GM21423 (cell line): ENCODE data around the gene LRRC8B.
"Not testable (repeated sequence)": the region's sequence is repeated elsewhere in the genome, so short reads cannot be mapped to it uniquely, and the experiment has no call there.

Source experiments
- ATAC-seq: cut with Tn5 transposase; IDR thresholded peaks from one replicate; pipeline ENCODE4 v1.9.1; 2021; ENCODE audit warnings: mild to moderate bottlenecking, moderate library complexity; ENCODE audit not compliant: unreplicated experiment

Gene LRRC8B

DNA sequence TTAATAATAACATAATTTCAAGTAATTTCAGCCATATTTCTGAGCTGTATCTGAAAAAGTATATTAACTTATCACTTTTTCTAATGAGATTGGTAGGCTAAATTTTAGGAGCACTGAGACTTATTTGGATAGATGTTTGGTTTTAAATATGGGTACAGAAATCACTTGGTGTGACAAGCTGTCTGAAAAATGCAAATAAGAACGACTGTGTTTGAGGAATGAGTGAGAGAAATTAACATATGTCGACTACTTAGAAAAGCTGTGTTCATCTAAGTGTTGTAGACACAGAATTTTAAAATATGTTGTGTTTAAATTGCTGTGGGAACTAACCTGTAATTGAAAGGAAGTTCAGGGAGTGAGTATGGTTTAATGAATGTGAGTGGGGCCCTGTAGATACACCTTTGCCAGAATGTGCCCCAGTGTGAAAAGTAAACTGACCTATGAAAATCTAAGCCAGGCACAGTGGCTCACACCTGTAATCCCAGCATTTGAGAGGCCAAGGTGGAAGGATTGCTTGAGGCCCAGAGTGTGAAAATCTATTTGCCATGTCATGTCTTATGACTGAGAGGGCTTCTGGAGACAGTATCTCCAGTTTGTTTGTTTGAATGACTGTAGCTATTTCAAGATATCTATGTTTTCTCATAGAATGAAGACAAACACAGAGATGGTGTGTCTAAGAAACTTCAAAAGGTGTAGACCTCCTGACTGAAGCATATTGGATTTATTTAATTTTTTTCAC, 54.5 kb downstream of the LRRC8B start:
- ATAC-seq: no peak

DNA sequence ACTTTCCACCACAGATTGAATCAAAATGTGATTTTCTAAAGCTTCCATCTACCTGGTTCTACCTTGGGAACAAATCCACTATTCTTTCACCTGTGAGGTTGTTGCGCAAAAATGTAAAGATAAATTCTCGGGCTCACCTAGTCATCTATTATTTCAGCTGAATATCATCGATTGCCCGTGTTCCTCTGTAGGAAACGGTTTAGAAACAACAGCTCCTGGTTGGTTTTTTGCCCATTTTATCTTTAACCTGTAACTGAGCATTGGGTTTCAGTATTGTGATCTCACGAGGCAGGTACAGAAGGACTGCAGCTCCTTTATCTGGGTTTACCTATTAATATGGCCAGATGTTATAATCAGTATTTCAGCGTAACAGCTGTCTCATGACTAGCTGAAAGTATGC, 55.4 kb downstream of the LRRC8B start:
- no peak for ATAC-seq

DNA sequence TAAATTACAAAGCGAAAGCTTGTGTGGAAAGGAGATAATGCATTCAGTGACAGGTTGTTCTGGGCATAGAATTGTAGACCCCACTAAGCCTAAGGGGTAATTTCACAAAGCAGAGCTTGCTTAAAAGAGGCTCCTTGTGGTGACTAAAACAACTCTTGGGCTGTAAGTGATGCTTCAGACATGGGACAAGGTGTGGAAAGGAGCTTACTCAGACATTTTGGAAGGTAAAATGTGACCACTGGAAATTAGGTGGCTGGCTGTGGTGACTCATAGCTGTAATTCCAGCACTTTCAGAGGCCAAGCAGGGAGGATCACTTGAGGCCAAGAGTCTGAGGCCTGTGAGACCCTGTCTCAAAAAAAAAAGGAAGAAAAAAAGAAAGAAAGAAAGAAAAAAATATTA, 57.2 kb downstream of the LRRC8B start:
- ATAC-seq: no peak

DNA sequence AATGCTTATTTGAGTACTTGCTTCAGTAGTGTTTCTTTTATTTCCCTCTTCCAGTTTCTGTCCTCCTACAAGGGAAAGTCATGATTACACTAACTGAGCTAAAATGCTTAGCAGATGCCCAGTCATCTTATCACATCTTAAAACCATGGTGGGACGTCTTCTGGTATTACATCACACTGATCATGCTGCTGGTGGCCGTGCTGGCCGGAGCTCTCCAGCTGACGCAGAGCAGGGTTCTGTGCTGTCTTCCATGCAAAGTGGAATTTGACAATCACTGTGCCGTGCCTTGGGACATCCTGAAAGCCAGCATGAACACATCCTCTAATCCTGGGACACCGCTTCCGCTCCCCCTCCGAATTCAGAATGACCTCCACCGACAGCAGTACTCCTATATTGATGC, 57.9 kb downstream of the LRRC8B start:
- ATAC-seq: no peak

DNA sequence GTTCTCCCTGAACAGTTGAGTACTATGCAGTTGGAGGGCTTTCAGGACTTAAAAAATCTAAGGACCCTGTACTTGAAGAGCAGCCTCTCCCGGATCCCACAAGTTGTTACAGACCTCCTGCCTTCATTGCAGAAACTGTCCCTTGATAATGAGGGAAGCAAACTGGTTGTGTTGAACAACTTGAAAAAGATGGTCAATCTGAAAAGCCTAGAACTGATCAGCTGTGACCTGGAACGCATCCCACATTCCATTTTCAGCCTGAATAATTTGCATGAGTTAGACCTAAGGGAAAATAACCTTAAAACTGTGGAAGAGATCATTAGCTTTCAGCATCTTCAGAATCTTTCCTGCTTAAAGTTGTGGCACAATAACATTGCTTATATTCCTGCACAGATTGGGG, 59.6 kb downstream of the LRRC8B start:
- ATAC-seq: no peak

DNA sequence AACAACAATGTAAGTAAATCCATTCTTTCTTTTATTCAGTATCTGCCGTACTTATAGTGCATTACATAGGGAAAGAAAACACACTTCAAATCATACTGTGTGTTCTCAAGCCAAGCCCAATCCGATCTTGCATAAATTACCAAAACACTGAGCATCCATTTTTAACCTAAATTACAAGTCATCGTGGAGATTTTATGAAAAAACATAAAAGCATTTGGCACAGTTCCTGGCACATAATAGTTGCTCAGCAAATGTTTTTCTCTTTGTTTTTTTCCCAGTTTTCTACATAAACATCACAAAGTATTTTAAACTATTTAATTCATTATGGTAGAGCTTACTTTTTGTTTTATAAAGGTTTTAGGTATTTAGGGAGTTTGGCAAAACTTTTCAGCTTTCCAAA, 60.2 kb downstream of the LRRC8B start:
- no peak for ATAC-seq

DNA sequence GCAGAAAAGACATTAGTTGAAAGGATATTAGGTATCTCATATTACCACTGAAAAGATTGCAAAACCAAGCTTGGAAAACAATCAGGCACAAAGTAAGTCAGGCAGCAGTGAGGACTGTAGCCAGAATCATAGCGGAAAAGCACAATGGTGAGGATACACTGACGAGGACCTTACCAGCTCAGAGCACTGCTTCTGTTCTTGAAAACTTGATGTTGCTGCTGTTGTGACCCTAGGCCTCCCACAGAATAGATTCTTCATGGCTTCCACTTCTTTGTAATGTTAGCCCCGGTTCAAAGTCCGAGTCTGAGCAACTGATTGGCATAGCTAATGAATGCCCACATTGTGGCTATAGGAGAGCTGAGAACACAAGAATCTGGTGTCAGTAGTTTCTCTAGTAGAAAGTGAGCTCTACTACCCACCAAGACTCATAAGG, 63.1 kb downstream of the LRRC8B start:
- no peak for ATAC-seq

DNA sequence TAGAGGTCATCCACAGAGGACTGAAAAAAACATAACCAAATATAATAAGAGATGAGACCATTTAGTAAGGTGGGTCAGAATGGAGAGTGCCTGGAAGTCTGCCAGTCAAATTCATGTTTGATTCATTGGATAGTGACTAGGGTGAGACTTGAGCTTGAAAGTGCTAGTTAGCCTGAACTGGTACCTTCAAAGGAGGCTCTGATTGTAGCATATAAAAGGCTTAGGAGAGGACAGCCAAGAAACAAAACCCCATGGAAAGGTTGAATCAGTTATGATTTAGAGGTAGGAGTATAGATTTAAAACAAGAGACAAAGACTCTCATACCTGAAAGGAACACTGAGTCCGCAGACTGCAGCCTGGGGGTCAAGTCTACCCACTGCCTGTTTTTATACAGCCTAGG, 63.9 kb downstream of the LRRC8B start:
- no peak for ATAC-seq

DNA sequence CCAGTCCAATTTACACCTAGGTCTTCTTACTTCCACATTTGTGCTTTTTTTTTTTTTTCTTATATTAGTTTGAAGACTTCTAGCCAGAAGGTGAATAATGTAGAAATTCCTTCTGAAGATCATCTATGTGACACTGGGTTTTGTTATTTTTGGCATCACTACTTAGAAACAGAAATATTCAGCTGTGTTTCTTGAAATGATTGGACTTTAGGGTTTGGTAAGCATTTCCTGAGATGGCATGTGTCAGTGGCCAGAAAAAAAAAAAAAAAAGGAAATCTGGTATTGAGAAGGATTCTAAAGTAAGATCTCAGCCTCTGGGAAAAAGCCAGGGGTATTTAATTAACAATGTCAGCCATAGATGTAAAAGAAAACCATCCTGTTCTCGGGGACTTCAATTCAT, 64.9 kb downstream of the LRRC8B start:
- no peak for ATAC-seq

DNA sequence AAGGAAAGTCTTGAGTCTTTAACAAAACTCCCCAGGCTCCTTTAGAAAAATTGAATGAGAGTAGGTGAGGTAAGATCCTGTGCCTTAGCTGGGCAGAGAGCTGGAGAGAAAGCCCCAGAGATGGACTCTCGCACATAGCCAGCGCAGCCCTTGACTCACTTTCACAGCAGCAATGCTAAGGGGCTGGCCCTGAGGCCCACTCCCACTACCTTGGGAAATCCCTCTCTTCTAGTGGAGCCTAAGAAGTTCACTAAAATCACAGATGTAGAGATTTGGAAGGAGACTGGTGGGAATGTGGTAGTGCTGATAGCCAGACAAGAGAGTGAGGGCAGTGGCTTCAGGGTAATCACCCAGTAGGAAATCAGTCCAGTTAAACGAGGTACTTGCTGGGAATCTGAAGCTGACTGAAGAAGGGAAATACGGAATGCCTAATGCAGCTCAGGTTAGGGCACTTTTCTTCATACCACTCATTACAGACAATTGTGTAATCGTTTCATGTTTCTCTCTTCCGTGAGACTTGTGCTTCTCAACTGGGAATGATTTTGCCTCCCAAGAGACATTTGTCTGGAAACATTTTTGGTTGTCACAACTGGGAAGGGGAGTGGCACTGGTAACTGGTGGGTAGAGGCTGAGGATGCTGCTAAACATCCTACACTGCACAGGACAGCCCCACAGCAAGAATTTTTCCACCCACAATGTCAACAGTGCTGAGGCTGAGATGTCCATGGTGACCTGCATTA, 65.9 kb downstream of the LRRC8B start:
- no peak for ATAC-seq

DNA sequence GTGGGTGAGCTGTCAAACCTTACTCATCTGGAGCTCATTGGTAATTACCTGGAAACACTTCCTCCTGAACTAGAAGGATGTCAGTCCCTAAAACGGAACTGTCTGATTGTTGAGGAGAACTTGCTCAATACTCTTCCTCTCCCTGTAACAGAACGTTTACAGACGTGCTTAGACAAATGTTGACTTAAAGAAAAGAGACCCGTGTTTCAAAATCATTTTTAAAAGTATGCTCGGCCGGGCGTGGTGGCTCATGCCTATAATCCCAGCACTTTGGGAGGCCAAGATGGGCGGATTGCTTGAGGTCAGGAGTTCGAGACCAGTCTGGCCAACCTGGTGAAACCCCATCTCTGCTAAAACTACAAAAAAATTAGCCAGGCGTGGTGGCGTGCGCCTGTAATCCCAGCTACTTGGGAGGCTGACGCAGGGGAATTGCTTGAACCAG, 68.3 kb downstream of the LRRC8B start:
- not testable (repeated sequence) for ATAC-seq

DNA sequence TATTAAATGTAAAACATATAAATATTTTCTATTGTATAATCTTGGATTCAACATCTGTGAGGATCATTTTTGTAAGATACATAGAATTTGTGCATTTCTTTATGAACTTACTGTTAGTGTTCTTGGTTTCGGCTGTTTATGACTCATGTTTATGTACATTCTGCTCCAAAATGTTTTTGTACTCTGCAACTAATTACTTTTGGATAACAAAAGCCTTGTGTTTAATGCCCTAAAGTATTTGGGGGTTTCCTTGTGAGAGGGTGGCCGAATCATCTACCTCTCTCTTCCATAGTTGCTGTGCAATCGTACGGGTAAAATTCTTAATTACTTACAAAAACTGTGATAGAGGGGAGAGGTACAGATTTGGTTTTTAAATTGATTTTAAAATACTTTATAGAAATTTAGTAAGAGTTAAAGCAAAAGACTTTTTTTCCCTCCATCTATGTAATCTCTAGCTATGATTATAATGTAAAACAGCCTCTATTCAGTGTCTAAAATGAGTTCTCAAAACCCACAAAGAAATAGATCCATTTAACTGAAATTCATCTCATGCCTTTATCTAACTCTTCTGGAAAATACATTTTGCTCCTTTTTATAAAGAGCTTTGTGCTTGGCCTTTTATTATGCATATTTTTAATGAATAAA, 69.6 kb downstream of the LRRC8B start:
- no peak for ATAC-seq

DNA sequence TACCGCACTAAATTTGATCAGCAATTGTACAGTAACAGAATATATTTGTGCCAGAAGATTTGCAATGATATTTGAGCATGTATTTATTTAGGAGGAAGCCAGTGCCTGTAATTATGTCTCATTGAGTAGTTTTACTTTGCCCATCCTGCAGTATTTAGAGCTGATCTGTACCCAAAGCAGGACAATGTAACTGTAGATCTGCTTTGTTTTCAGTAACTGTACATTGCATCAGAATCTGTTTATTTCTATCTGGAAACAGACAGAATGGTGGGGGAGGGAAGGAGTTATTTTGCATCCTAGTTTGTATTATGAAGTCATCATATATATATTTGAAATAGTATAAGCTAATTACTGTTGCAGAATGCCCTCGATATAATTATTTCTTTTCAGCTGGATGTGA, 72.1 kb downstream of the LRRC8B start:
- ATAC-seq: no peak

DNA sequence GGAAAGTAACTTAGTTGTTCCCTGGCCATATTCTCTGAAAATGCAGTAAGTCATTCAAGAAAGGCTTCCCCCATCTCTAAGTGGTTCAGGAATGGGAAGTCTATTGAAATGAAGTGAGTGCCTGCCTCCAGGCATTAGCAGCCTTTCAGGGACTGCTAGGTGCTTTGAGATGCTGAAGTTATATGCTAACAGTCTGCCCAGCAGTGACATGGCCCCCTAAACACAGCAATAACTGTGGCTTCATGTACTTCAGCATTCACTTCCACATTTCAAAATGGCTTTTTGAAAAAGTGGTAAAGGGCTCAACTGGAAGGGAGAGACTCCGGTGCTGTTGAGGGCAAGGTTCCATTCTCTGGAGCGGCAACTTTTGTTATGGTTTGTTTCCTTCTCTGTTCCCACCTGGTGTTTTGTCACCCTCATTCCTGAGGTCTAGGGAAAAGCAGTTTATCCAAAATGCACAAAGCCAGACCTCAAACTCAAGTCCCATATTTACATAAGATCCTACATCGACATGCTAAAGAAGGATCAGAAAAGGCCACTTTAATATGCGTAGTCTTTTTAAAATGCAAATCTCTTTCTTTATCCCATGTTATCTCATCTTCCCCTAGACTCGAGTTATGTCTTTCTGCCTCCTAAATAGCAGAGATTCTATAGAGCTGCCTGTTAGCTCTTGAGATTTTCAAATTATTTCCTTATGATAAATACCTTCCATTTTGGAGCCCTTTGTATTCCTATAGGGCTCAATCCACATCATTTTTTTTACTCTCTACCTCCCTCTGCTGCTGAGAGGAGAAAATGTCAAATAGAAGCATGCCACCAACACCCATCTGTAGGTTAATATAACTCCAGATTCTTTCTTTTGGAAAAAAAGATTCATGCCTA, 74.1 kb downstream of the LRRC8B start:
- no peak for ATAC-seq

DNA sequence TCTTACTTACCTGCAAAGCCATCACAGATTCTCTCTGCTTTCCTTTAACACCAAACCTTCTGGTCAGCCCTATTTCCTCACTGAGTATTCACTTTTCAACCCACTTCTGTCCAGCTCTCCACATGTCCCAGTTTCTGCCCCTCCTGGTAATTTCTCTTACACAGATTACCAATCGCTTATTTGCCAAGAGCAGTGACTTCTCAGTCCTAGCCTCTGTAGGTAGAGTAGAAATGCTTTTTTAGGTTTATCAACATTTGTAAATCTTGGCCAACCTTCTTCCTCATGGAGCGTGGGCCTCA, 74.7 kb downstream of the LRRC8B start:
- ATAC-seq: no peak

DNA sequence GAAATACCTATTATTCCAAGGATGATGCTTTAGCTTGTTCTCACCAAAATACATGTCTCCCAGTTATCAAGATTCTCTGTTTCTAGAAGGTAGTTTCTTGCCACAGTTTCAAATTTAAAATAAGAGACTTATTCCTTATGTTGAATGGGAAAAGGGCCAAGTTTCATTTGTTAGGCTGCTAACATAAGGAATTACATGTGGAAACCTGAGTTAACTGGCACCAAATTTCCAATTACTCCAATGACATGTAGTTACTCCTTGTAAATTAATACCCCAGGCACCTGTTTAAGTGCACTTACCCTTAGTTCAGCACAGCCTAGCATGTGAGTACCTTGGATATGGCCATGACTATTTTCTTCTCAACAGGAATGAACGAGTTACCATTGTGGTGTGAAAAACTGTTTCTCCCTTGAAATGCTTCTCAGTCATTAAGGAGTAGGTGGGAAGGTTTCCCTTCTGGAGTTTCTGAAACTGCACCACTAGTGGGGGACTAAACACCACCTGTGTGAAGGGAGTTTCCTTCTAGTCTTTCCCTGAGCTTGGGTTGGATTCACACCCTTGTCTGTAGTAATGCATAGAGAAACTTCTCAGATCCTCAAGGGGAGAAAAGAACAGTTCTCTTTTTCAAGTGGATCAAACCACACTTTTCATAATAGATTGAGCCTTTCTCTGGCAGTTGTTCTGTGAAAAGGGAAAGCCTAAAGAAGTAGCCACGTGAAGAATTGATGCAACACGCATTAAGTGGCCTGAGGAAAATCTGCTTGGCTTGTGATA, 76.0 kb downstream of the LRRC8B start:
- ATAC-seq: no peak

DNA sequence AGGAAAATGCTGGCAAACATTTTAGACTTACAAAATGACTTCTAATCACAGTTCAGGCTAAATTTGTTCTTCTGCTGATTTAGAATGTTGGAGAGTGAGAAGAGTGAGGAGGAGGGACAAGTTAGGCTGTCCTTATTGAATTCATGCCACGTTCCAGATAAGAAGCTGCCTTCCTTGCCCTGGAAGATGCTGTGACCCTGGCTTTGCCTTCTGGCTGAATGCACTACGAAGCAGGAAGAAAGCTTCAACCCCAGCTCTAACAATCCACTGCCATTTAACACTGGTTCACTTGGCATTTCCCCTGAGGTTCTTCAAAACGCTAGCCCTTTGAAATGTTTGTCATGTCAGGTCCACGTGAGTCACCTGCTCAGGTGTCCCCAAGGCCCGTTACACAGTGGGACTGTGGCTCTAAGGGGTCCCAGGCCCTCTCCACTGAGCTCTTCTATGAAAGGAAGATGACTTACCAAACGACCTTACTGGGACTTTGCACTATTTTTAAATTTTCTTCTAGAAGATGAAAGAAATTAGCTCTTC, 78.3 kb downstream of the LRRC8B start:
- ATAC-seq: no peak

DNA sequence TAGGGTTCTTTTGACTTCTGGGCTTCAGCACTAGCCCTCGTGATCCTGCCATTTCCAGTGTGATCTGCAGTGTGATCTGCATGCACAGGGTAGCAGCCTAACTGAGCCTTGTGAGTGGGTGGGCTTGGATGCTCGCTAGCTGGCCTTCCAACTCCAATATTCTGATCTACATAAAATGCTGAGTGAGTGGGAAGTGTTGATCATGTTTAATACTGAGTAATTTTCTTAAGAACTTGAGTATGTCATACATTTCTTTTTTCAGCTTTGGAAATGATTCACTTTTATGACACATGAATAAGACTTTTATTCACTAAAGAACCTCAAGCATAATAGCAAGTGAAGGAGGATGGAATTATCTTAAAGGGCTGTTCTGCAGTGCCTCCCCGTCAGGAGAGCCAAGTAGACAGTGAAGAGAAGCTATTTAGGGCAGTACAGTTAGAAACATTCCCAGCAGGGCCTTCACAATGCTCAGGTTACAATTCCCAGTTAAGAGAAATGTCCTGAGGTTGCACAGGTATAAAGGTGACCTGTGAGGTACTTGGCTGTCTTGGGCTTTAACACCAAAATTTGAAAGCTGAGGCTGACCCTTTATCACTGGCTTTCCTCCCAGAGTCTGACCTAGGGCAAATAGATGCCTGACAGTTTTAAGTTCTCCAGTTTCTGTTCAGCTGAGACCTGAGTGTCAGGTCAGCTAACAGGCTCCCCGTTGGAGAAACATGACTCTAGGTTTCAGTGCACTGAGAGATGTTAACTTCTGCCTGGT, 79.2 kb downstream of the LRRC8B start:
- ATAC-seq: no peak

DNA sequence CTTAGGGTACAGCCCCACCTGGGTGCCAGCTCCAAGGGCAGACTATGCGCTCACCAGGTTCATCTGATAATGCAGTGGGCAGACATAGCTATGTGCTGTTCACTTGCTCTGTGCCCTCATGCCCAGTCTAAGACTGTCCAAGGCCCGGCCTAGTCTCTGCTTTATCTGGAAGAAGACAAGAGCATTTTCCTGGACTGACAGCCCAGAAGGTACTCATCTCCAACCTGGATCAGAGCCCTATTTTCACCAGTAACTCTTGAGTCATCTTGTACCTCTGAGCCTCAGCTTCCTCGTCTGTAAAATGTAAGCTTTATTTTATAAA, 79.7 kb downstream of the LRRC8B start:
- ATAC-seq: no peak

DNA sequence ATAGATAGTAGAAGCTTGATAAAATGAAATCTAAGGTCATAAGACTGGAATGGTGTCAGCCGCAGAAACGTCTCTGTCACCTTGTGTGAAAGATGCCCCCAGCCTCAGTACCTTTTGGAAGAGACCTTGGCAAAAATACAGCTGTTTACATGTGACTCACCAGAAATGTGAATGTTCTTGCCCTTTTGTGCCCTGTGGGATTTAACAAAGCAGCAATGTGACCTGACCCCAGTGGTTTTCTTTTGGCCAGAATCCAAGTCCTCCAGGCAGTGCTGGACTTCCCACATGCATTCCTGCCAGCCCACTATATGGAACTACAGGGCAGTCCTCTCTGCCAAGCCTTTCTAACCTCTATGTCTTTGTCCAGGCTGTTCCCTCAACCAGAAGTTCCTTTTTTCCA, 81.1 kb downstream of the LRRC8B start:
- no peak for ATAC-seq
